ENCODE measurements around the gene OSBPL9. TPM values are rescaled to one million over a fixed set of nuclear protein-coding genes. Genes with fewer than 3 reads are reported as not detected.

Gene OSBPL9
- total RNA-seq, 4 donors from 2014 or later: 56.9 to 110 (median 78.3) TPM

- TF ChIP-seq POLR2A (IDR thresholded peaks at IDR 0.05) (no peak), POLR2AphosphoS5 (IDR thresholded peaks at IDR 0.05) (no peak), CTCF (IDR thresholded peaks at IDR 0.05) (no peak), EP300 (IDR thresholded peaks at IDR 0.05) (no peak)
- peaks cover 5 to 55% (median 7%) of the 10 kb centered on the region in 3 donors for H3K4me1 ChIP-seq
- H3K4me3 ChIP-seq: no peak overlapping the region
- no peaks in the 10 kb centered on the region for H3K27me3 ChIP-seq
- no peak for ATAC-seq
- no peaks in the 10 kb centered on the region for H3K9me3 ChIP-seq
- H3K27ac ChIP-seq: no peak overlapping the region
- peaks cover 0 to 16% of the 10 kb centered on the region in 2 donors for H3K36me3 ChIP-seq
Observed at GRCh38 chr1:51652599-51652998, 35.7 kb downstream of the OSBPL9 start.

- Histone ChIP-seq H3K27ac (no peak overlapping the region), H3K4me3 (no peak overlapping the region), H3K9me3 (no peaks in the 10 kb centered on the region), H3K4me1 (peaks cover 3 to 49% (median 3%) of the 10 kb centered on the region in 3 donors), H3K27me3 (no peaks in the 10 kb centered on the region), H3K36me3 (peaks cover 0 to 16% of the 10 kb centered on the region in 2 donors)
- TF ChIP-seq POLR2AphosphoS5 (IDR thresholded peaks at IDR 0.05) (no peak), CTCF (IDR thresholded peaks at IDR 0.05) (no peak), EP300 (IDR thresholded peaks at IDR 0.05) (no peak), POLR2A (IDR thresholded peaks at IDR 0.05) (no peak)
- ATAC-seq: no peak
Observed at GRCh38 chr1:51653127-51653526, 36.2 kb downstream of the OSBPL9 start.

- Histone ChIP-seq H3K27ac (no peak overlapping the region), H3K4me3 (no peak overlapping the region), H3K9me3 (no peaks in the 10 kb centered on the region), H3K36me3 (peaks cover 0 to 16% of the 10 kb centered on the region in 2 donors), H3K27me3 (no peaks in the 10 kb centered on the region), H3K4me1 (peaks cover 2 to 41% (median 3%) of the 10 kb centered on the region in 3 donors)
- 47% methylated on average over 1 of the region's 1 CpG; no CpG with 5 or more reads in 1 of the 2 donors for WGBS, 2 donors (ENCODE audit: low coverage in 1 of 2)
- TF ChIP-seq CTCF (IDR thresholded peaks at IDR 0.05): no peak
- no peak for TF ChIP-seq POLR2A (IDR thresholded peaks at IDR 0.05)
- no peak for ATAC-seq
Observed at GRCh38 chr1:51654000-51654399, 37.1 kb downstream of the OSBPL9 start.

GRCh38 chr1:51656374-51656773 is 39.5 kb downstream of the OSBPL9 start:
- Histone ChIP-seq H3K27me3 (no peaks in the 10 kb centered on the region), H3K27ac (no peak overlapping the region), H3K36me3 (peaks cover 0 to 16% of the 10 kb centered on the region in 2 donors), H3K4me3 (no peak overlapping the region), H3K9me3 (no peaks in the 10 kb centered on the region), H3K4me1 (peaks cover 11 to 36% (median 13%) of the 10 kb centered on the region in 3 donors)
- TF ChIP-seq EP300 (IDR thresholded peaks at IDR 0.05): no peak
- no peak for TF ChIP-seq POLR2A (IDR thresholded peaks at IDR 0.05)
- no peak for TF ChIP-seq CTCF (IDR thresholded peaks at IDR 0.05)
- TF ChIP-seq POLR2AphosphoS5 (IDR thresholded peaks at IDR 0.05): no peak
- WGBS, 2 donors (ENCODE audit: low coverage in 1 of 2): 94 to 100% methylated on average over 4 of the region's 4 CpGs
- no peak for ATAC-seq

GRCh38 chr1:51660580-51660979 is 43.7 kb downstream of the OSBPL9 start:
- 69 to 93% methylated on average over 1 of the region's 1 CpG for WGBS, 2 donors (ENCODE audit: low coverage in 1 of 2)
- H3K4me1 ChIP-seq: peaks cover 8 to 25% (median 14%) of the 10 kb centered on the region in 3 donors
- no peak for ATAC-seq

More at GRCh38 chr1:51660580-51660979, 43.7 kb downstream of the OSBPL9 start:
- no peak for TF ChIP-seq POLR2A (IDR thresholded peaks at IDR 0.05)
- TF ChIP-seq EP300 (IDR thresholded peaks at IDR 0.05): no peak
- TF ChIP-seq CTCF (IDR thresholded peaks at IDR 0.05): no peak
- TF ChIP-seq POLR2AphosphoS5 (IDR thresholded peaks at IDR 0.05): no peak
- Histone ChIP-seq H3K9me3 (no peaks in the 10 kb centered on the region), H3K36me3 (peaks cover 0 to 1% of the 10 kb centered on the region in 2 donors), H3K27ac (peak overlapping the region in 3 of 4 donors; percentile 44 to 50 (median 44)), H3K4me3 (no peak overlapping the region), H3K27me3 (no peaks in the 10 kb centered on the region)
